Measurements from ENCODE around the gene NRAP.

- TF ChIP-seq, protein P1, sequence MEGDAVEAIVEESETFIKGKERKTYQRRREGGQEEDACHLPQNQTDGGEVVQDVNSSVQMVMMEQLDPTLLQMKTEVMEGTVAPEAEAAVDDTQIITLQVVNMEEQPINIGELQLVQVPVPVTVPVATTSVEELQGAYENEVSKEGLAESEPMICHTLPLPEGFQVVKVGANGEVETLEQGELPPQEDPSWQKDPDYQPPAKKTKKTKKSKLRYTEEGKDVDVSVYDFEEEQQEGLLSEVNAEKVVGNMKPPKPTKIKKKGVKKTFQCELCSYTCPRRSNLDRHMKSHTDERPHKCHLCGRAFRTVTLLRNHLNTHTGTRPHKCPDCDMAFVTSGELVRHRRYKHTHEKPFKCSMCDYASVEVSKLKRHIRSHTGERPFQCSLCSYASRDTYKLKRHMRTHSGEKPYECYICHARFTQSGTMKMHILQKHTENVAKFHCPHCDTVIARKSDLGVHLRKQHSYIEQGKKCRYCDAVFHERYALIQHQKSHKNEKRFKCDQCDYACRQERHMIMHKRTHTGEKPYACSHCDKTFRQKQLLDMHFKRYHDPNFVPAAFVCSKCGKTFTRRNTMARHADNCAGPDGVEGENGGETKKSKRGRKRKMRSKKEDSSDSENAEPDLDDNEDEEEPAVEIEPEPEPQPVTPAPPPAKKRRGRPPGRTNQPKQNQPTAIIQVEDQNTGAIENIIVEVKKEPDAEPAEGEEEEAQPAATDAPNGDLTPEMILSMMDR (IDR thresholded peaks at IDR 0.05): peak; percentile 96 to 98 (median 98)
- peak in 2 of 3 donors; percentile 25 to 49 for TF ChIP-seq POLR2A (IDR thresholded peaks at IDR 0.05)
Observed at GRCh38 chr10:113563306-113564088, 100.3 kb downstream of the NRAP start.
